Measurements from ENCODE around the gene CLDN6.
"Not testable (repeated sequence)": the region's sequence is repeated elsewhere in the genome, so short reads cannot be mapped to it uniquely, and the experiment has no call there.

Gene CLDN6

GRCh38 chr16:3017794-3018506 lies at the start of gene CLDN6:
TSS of gene CLDN6 (minus strand) at chr16:3018183. CDS start at chr16:3016021, 2,162 bp downstream.
- peak; percentile 45 for DNase-seq

- no peak for DNase-seq
Observed at GRCh38 chr16:3066440-3066748, 48.4 kb upstream of the CLDN6 start.

GRCh38 chr16:3065742-3066439 lies 47.9 kb upstream of the CLDN6 start:
- no peak for DNase-seq

- DNase-seq, result no peak
Observed at GRCh38 chr16:3065069-3065741, 47.2 kb upstream of the CLDN6 start, which contains the start of gene IL32. TSS of gene IL32 (plus strand) at chr16:3065640. CDS start at chr16:3065812, 172 bp downstream.

DNA sequence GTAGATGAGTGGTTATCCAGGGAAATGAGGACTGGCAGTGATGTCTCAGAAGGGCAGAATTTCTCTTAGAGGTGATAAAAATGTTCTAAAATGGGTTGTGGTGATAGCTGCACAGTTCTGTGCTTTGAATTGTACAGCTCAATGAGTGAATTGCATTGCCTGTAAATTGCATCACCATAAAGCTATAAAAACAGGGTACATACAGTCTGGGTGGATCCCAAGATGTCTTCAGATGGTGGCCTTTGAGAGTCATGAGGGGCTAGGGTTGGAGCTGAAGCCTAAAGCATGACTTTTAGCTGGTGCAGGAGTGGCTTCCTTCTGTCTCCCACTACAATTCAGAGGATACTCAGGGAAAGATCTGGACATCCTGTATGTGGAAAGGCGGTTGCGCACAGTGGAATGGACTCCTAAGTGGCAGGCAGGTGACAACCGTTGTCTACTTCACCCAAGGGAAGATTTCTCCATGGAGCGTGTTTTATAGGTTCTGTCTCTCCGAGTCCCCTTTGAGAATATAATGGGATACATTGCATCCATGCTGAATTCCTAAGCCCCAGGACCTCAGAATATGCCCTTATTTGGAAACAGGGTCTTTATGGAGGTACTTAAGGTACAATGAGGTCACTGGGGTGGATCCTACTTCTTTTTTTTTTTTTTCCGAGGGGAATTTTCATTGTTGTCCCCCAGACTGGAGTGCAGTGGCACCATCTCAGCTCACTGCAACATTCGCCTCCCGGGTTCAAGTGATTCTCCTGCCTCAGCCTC lies 45.8 kb upstream of the CLDN6 start:
- DNase-seq, result no peak

DNA sequence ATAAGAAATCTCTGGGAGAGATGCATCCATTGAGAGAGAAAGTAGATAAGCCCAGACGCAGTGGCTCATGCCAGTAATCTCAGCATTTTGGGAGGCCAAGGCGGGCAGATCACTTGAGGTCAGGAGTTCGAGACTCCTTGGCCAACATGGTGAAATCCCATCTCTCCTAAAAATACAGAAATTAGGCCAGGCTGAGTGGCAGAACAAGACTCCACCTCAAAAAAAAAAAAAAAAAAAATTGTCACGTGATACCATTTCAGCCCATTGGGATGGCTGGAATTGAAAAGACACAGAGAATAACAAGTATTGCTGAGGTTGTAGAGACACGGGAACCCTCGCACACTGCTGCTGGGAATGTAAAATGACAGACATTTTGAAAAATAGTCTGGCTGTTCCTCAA lies 44.6 kb upstream of the CLDN6 start:
- DNase-seq, result no peak

DNA sequence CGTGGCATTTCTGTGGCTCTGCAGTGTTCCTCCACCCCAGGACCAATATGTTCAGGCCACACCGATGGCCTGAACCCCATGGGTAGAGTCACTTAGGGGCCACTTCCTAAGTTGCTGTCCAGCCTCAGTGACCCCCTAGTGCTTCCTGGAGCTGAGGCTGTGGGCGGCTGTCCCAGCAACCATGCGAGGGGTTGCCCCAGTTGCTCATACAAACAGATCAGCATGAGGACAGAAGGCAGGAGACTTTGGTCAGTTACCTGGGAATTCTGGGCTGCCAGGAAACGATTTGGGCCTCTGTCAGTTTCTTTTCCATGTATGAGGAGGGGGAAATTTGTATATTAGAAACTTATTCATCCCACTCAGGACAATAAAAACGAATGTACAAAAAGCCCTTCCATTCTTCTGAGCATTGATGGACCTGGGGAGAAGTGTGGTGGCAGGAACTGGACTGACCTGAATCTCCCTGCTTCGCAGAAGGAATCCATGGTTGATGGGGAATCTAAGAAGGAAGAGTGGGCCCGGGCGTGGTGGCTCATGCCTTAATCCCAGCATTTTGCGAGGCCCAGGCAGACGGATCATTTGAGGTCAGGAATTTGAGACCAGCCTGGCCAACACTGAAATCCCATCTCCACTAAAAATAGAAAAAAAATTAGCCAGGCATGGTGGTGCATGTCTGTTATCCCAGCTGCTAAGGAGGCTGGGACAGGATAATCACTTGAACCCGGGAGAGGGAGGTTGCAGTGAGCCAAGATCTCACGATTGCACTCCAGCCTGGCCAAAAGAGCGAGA lies 42.5 kb upstream of the CLDN6 start:
- DNase-seq, result no peak

- no peak for DNase-seq
Observed at GRCh38 chr16:3059723-3060242, 41.8 kb upstream of the CLDN6 start.

- peak; percentile 56 for DNase-seq
Observed at GRCh38 chr16:3059041-3059722, 41.2 kb upstream of the CLDN6 start.

- DNase-seq, result no peak
Observed at GRCh38 chr16:3058139-3059030, 40.4 kb upstream of the CLDN6 start.

- no peak for DNase-seq
Observed at GRCh38 chr16:3057181-3058138, 39.5 kb upstream of the CLDN6 start.

GRCh38 chr16:3056336-3057180 lies 38.6 kb upstream of the CLDN6 start:
- no peak for DNase-seq

GRCh38 chr16:3055734-3056115 lies 37.7 kb upstream of the CLDN6 start:
- DNase-seq, result not testable (repeated sequence)

DNA sequence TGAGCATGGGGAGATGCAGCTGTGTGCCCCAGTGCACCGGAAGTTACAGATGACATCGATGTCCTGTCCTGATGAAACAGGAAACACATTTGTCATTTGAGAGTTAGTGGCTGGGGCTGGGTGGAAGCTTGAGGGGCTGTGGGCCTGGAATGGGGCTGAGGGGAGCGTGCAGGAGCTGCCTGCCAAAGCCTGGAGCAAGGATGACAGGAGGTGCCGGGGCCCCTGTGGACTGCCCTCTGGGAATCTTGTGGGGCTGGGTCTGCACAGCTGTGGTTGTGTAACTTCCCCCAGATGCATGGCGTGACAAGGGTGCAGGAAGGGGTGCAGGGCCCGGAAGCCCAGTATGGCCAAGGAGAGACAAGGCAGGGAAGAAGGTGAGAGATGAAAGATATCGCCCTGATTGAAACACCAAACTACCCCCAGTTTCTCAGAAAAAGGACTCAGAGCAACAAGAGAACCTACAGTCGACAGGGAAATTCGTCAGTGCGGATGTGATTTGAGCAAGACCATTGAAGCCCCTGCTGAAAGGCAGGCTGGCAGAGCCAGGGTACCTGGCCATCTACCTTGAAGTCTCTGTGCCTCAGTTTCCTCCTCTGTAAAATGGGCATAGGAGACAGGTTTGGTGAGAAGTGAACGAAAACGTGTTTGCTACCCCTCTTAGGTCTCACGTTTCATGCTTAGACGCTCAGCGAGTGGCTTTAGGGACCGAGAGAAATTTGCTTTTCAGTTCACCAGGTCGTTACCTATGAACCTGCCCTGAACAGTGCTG lies 37.2 kb upstream of the CLDN6 start:
- DNase-seq, result no peak

- DNase-seq, result not testable (repeated sequence)
Observed at GRCh38 chr16:3053330-3053710, 35.3 kb upstream of the CLDN6 start.

DNA sequence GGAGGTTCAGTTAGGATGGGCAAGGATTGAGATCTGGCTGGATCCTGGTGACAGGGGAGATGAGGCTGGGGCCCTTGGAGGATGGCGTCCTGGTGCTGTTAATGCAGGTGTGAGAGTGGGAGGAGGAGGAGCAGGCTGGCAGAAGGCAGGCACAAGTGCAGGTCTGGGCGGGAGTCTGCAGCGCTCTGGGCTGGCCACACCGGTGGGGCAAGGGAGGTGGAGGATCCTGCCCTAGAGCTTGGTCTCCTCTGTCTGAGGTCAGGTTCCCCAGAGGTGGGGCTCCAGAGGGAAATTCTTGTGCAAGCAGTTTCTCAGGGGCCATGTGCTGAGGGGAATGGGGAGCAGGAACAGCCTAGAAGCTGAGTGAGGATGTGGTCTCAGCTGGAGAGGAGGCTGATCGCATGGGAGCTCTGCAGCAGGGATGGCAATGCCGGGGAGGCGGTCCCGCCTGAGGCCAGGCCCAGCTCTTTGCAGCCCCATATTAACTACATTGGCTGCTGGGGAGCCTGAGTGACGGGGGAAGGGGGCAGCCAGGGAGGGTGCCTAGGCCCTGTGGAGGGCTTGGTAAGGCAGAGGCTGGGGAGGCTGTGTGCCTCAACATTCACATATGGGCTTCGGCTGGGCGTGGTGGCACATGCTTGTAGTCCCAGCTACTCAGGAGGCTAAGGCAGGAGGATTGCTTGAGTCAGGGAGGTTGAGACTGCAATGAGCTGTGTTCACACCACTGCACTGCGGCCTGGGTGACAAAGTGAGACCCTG lies 34.8 kb upstream of the CLDN6 start:
- not testable (repeated sequence) for DNase-seq

DNA sequence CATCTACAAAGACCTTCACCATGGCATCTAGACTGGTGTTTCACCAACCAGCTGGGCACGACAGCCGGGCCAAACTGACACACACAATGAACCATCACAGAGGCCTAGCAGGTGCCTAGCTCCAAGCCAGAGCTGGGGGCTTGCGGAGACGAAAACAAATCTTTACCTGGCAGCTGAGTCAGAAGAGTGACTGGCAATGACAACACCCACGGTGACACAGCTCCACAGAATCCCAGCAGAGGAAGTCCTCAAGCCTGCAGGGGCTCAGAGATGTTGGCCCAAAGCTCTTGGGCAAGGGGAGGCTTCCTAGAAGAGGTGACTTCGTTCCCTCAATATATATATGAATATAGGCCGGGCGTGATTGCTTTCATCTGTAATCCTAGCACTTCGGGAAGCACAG lies 33.5 kb upstream of the CLDN6 start:
- no peak for DNase-seq

All from NCI-H1092 (cell line).